DND-41 (cell line): ENCODE results near the gene ARHGDIB.

ENCODE experiments used
- CTCF ChIP-seq: IDR thresholded peaks from 2 replicates; pipeline ENCODE4 v1.5.1; 2012; ENCODE audit warnings: borderline replicate concordance, low read length, moderate library complexity, mild to moderate bottlenecking; ENCODE audit not compliant: poor library complexity, severe bottlenecking; ENCODE audit errors: extremely low read depth
- EZH2 ChIP-seq: IDR thresholded peaks from 3 replicates; pipeline ENCODE4 v1.6.1; 2012; ENCODE audit warnings: borderline replicate concordance, low read depth, mild to moderate bottlenecking, moderate library complexity, low read length, inconsistent platforms; ENCODE audit not compliant: severe bottlenecking

GRCh38 chr12:14997998-14998397, 36.6 kb upstream of the ARHGDIB start:
- TF ChIP-seq CTCF = no peak
- no peak for TF ChIP-seq EZH2
